Measurements from ENCODE around the gene SDSL.

Gene SDSL

GRCh38 chr12:113422886-113423669, 898 bp downstream of the SDSL start:
- no peak for DNase-seq

DNA sequence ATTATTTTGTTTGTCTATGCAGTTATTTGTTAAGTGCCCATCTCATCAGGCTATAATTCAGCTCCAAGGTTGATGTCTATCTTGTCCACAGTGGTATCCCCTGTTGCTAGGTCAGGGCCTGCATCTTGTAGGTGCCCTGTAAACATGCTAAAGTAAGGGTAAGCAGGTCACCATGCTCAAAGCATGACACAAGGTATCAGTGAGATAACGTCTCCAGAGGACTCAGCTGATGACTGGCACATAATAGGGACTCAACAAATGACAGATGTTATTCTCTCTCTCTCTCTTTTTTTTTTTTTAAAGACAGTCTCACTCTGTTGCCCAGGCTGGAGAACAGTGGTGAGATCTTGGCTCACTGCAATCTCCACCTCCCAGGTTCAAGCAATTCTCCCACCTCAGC, 2.3 kb downstream of the SDSL start:
- no peak for DNase-seq

DNA sequence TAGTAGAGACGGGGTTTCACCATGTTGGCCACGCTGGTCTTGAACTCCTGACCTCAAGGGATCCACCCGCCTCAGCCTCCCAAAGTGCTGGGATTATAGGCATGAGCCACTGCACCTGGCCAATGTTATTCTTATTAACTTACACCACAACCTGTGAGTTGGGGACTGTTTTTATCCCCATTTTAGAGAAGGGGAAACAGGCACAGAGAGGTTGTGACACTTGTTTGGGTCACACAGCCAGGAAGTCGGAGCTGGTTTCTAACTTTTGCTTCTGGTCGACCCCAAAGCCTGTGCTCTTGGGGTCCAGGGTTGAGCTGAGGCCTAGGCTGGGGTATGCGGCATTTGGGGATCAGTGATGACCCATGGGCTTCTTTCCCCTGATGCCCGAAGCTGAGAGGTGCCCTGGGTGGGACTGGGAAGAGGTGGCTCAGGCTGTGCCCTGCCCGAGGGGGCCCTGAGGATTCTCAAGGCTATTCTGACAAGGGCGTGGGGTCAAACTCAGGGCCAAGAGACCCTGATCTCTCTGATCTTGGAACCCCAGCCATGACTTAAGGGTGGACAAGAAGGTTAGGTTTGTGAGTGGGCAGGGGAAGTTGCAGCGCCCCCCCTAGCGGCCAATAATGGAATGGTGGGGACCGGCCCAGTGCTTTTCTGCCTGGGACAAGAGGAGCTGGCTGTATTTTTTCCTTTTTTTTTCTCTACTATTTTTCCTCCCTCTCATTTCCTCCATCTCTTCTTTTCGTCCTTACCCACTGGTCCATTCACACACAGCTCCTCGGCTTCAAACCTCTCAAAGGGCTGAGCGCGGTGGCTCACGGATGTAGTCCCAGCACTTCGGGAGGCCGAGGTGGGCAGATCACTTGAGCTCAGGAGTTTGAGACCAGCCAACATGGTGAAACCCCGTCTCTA, 3.0 kb downstream of the SDSL start:
- DNase-seq, result peak; percentile 3

GRCh38 chr12:113425960-113426453, 3.8 kb downstream of the SDSL start:
- DNase-seq, result no peak

GRCh38 chr12:113427882-113428281, 5.7 kb downstream of the SDSL start:
- DNase-seq, result no peak

DNA sequence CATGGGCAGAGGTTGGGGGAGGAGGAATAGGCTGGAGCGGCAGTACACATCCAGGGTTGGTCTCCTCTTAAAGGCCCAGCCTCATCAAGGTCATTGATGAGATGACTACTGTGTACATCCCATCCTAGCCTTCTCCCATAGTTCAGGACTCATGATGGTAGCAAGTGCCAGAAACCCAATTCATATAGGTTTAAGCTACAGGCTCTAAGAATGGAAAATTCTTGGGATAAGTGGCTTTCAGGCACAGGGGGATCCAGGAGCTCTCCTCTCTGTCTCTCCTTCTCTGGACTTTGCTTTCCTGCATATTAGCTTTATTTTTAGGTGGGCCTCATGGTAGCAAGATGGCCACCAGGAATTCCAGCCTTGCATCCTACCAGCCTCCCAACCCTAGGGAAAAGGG, 6.3 kb downstream of the SDSL start:
- DNase-seq, result no peak

- DNase-seq, result no peak
Measured at GRCh38 chr12:113432986-113433385, 10.8 kb downstream of the SDSL start.

GRCh38 chr12:113435367-113435766, 13.2 kb downstream of the SDSL start:
- no peak for DNase-seq

DNA sequence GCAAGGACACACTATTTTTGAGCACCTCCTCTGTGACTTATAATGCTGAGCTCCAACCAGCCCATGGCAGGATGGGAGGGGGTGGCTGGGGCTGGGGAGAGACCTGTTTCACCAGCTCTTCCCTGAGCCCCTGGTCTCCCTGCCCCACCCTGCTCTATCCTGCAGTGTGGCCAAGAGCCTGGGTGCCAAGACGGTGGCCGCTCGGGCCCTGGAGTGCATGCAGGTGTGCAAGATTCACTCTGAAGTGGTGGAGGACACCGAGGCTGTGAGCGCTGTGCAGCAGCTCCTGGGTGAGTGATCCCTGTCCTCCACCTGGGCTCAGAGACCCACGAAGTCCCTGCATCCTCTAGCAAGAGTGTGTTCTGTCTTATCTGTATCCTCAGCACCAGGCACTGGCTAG, 14.4 kb downstream of the SDSL start:
- no peak for DNase-seq

- DNase-seq, result no peak
Measured at GRCh38 chr12:113436993-113437728, 15.0 kb downstream of the SDSL start.

DNA sequence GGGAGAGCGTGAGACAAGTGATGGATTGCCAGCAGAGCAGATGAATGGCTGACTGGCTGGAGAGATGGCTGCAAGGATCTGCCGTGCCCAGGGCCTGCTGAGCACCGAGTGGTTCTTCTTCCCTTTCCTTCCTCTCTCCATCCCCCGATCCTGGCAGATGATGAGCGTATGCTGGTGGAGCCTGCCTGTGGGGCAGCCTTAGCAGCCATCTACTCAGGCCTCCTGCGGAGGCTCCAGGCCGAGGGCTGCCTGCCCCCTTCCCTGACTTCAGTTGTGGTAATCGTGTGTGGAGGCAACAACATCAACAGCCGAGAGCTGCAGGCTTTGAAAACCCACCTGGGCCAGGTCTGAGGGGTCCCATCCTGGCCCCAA, 15.5 kb downstream of the SDSL start:
- no peak for DNase-seq

GRCh38 chr12:113438523-113439300, 16.5 kb downstream of the SDSL start:
- DNase-seq, result no peak

GRCh38 chr12:113439301-113439597, 17.1 kb downstream of the SDSL start:
- DNase-seq, result no peak

DNA sequence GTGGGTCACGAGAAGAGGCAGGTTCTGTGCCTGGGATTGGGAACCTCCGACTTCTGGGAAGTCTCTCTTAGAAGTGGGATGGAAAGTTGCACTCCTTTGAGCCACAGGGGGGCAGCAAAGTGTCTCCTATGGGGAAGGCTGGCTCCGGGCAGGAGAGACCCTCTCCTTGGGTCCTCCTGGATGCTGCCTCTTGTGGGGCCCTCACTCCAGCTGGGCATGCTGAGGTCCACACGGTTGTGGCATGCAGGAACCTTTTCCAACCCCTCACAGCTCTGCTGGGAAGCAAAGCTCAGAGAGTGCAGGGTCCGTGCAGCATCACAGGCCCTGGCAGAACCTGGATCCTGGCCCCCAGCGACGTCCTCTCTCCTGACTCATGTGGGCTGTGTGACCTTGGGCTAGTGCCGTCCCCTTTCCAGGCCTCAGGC, 17.4 kb downstream of the SDSL start:
- DNase-seq, result peak; percentile 18

DNA sequence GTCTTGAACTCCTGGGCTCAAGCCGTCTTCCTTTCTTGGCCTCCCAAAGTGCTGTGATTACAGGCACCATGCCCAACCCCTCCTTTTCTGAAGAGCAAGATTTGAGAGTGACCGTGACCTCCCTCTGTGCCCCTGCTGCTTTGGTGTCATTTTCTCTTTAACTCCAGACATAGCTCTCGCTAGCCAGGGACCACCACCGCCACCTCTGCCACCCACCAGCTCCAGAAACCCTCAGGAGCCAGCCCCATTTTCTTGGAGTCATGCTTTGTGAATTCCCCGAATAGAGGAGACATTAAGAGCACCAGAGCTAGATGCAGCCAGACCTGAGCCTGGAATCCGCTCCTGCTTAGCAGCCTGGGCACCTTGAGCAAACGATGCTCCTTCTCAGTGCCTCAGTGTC, 18.2 kb downstream of the SDSL start:
- DNase-seq, result no peak

DNA sequence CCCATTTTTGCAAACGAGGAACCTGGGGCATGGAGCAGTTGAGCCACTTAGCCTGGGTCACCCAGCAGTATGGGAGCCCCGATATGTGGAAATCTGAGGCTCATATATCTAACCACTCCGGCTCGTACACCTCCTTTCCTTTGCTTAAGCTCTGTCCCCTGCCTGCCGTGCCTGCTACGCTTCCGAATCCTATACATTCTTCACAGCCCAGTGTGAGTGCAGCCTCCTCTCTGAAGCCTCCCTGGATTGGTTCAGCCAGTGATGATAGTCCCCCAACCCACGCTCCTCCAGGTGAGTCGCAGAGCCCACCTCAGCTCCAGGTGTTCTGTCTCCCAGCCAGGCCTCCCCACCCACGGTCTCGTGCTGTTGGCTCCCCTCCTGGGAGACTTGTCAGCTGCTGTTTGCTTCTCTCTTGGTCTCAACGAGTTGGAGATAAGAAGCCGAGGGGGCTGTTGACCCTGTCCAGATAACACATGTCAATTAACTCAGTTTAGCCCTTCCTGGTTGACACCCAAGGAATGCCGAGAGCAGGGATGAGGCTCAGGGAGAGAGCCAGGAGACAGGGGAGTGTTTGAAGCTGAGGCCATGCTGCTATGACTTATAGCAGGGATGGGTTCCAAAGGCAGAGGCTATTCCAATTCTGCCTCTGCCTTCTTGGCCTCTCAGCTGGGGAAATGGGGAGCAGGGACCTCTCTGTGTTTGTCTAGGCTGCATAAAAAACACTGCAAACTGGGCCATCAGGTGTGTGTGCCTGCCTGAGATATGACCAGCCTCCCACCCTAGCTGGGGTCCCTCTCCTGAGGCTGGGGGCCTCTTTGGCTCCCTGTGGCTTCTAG, 19.0 kb downstream of the SDSL start:
- DNase-seq, result no peak

- DNase-seq, result no peak
Measured at GRCh38 chr12:113443030-113443539, 20.9 kb downstream of the SDSL start.

- DNase-seq, result no peak
Measured at GRCh38 chr12:113445544-113446171, 23.5 kb downstream of the SDSL start.

- DNase-seq, result no peak
Measured at GRCh38 chr12:113448873-113449272, 26.7 kb downstream of the SDSL start.

DNA sequence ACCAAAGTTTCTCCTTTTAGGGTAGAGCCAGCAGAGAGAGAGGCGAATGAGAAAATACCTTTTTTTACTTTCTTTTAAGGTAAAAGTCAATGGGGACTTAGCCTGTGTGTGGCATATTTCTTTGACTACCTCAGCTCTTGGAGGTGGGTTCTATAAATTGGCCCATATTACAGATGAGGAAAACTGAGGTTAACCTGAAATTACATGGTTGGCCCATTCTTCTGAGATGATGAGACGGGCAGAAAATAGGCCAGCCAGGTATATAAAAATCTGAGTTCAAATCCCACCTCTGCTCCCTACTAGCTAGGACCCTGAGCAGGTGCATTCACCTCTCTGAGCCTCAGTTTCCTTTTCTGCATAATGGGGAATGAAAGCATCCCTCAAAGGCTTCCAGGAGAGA, 27.1 kb downstream of the SDSL start:
- DNase-seq, result no peak

GRCh38 chr12:113449839-113450238, 27.7 kb downstream of the SDSL start:
- no peak for DNase-seq
